Measurements from ENCODE around the gene SHC4. TPM values are rescaled to one million over a fixed set of nuclear protein-coding genes. Genes with fewer than 3 reads are reported as not detected.

Gene SHC4
- total and polyA plus RNA-seq, 9 of the 15 experiments (the other 6 are each of a cell fraction or from before 2014, with no cell fraction given): 0.43 to 1.2 (median 0.67) TPM

- TF ChIP-seq ATF2 (CRISPR knock-in tag; IDR thresholded peaks at IDR 0.05) (no peak), HMBOX1 (IDR thresholded peaks at IDR 0.05) (0 out of 2 replicates have a peak, but pooled peaks have one; percentile 44), SMARCE1 (IDR thresholded peaks at IDR 0.05) (peak; percentile 71; the same call in 1 of the 2 replicates), BRD4 (IDR thresholded peaks at IDR 0.05) (no peak), ETS1 (conservative IDR thresholded peaks at IDR 0.05; ENCODE audit: control insufficient read depth, low read depth, low read length) (no peak), SMAD2 (IDR thresholded peaks at IDR 0.05; ENCODE audit: low read depth, low read length) (no peak), ZNF780A (CRISPR knock-in tag; IDR thresholded peaks at IDR 0.05) (no peak), VEZF1 (CRISPR knock-in tag; IDR thresholded peaks at IDR 0.05) (no peak), DMBX1 (CRISPR knock-in tag; IDR thresholded peaks at IDR 0.05; ENCODE audit: borderline replicate concordance) (no peak), SMARCC2 (IDR thresholded peaks at IDR 0.05; ENCODE audit: low read depth) (peak; percentile 73; the same call in 1 of the 2 replicates), ZBTB11 (CRISPR knock-in tag; IDR thresholded peaks at IDR 0.05) (no peak), ARID1B (IDR thresholded peaks at IDR 0.05) (peak; percentile 82)
Measured at GRCh38 chr15:48946074-48946839, 17.5 kb downstream of the SHC4 start (continued).

Measured in K562 (cell line).